Measurements from ENCODE around the gene BACH2. TPM values are rescaled to one million over a fixed set of nuclear protein-coding genes. Genes with fewer than 3 reads are reported as not detected.

Gene BACH2
- total and polyA plus RNA-seq, 10 of the 15 experiments (the other 5 are each of a cell fraction or from before 2014, with no cell fraction given): 0.03 to 0.28 (median 0.04) TPM; not detected in 3

- Histone ChIP-seq H3K27ac (ENCODE audit: control insufficient read depth, insufficient read depth) (no peak overlapping the region), H3K9ac (ENCODE audit: control insufficient read depth, insufficient read depth, low read length) (no peak overlapping the region), H3K4me2 (ENCODE audit: control insufficient read depth, insufficient read depth) (no peak overlapping the region), H3K4me1 (ENCODE audit: control insufficient read depth, insufficient read depth, low read length) (no peaks in the 10 kb centered on the region), H3K4me3 (no peak overlapping the region), H2AFZ (ENCODE audit: control insufficient read depth, low read depth, low read length) (no peak overlapping the region), H4K20me1 (ENCODE audit: control insufficient read depth, insufficient read depth) (no peaks in the 10 kb centered on the region), H3K36me3 (ENCODE audit: control insufficient read depth in 2 of 2, insufficient read depth in 2 of 2, low read length in 1 of 2) (no peaks in the 10 kb centered on the region), H3K79me2 (ENCODE audit: control insufficient read depth, insufficient read depth, low read length) (no peaks in the 10 kb centered on the region), H3K9me3 (replicated peaks; ENCODE audit: control insufficient read depth, insufficient read depth, low read length) (peaks cover 2% of the 10 kb centered on the region; the same call in 1 of the 3 replicates), H3K27me3 (replicated peaks in 1 of 2; ENCODE audit: control insufficient read depth in 2 of 2, insufficient read depth in 2 of 2, low read length in 1 of 2) (no peaks in the 10 kb centered on the region; a peak in 1 of 4 replicates)
- TF ChIP-seq WRNIP1 (IDR thresholded peaks at IDR 0.05; ENCODE audit: borderline replicate concordance, low read depth, low read length) (no peak), USF1 (IDR thresholded peaks at IDR 0.05; ENCODE audit: borderline replicate concordance, extremely low read length, insufficient read depth, low read depth, low read length) (no peak), ATF2 (IDR thresholded peaks at IDR 0.05; ENCODE audit: low read length) (no peak), TARDBP (IDR thresholded peaks at IDR 0.05; ENCODE audit: borderline replicate concordance) (no peak), KLF5 (IDR thresholded peaks at IDR 0.05; ENCODE audit: partially characterized antibody) (no peak), DPF2 (IDR thresholded peaks at IDR 0.05) (no peak), MLLT1 (IDR thresholded peaks at IDR 0.05) (no peak), FOXM1 (IDR thresholded peaks at IDR 0.05; ENCODE audit: low read depth, low read length) (no peak)
- intact Hi-C loops (cut with micrococcal nuclease; ENCODE audit: unreplicated experiment) (no loop called here), in situ Hi-C loops (cut with MboI) (no loop called here)
- DNase-seq (ENCODE audit: low read depth, low spot score) (no peak), ATAC-seq (no peak), FAIRE-seq (no peak)
- RAD21 ChIA-PET (ENCODE audit: unreplicated experiment): no interaction called here
- BruUV-seq (replicated peaks): no TSS peak
- POLR2A ChIA-PET: no interaction called here
- WGBS (ENCODE audit: insufficient coverage, insufficient replicate concordance, low lambda C conversion rate, missing lambda C conversion rate): 0% methylated on average over 2 of the region's 2 CpGs
- CTCF ChIA-PET: no interaction called here
- SMC1A ChIA-PET (ENCODE audit: uncharacterized antibody, unreplicated experiment): no interaction called here
These were observed 70.4 kb downstream of the BACH2 start for GRCh38 chr6:90226257-90226656.
